Kidney (tissue), 14 donors: ENCODE data around the gene ACYP1. TPM values are rescaled to one million over a fixed set of nuclear protein-coding genes. Genes with fewer than 3 reads are reported as not detected.

Experiments used
- DNase-seq, 5 donors: peaks; one replicate each; pipeline ENCODE4 v3.0.0-alpha.2; 2013 to 2020
- FAIRE-seq: peaks from 2 replicates; lab custom pipeline; 2012; peaks lifted over from hg19 to GRCh38; lab: Jason Lieb, UNC
- H3K27ac ChIP-seq, 2 donors: one replicate each; pipeline ENCODE4 v1.7.0; 2013; ENCODE audit warnings: low read depth in 2 of 2, low read length in 2 of 2, inconsistent platforms in 1 of 2
- H3K27me3 ChIP-seq: one replicate; pipeline ENCODE4 v1.7.1; 2013; ENCODE audit warnings: low read length, inconsistent platforms; ENCODE audit not compliant: control insufficient read depth, insufficient read depth
- H3K36me3 ChIP-seq, 3 donors: one replicate each; pipeline versions ENCODE4 v1.7.0 to v1.7.1; 2013; ENCODE audit warnings: low read length in 3 of 3, control low read depth in 1 of 3, inconsistent platforms in 1 of 3; ENCODE audit not compliant: insufficient read depth in 3 of 3, control insufficient read depth in 2 of 3
- H3K4me1 ChIP-seq, 3 donors: one replicate each; pipeline versions ENCODE4 v1.7.0 to v1.7.1; 2013; ENCODE audit warnings: low read length in 3 of 3, inconsistent platforms in 1 of 3, low read depth in 1 of 3; ENCODE audit not compliant: control insufficient read depth in 2 of 3, insufficient read depth in 2 of 3
- H3K4me3 ChIP-seq, 3 donors: one replicate each; pipeline versions ENCODE4 v1.7.0 to v1.8.1; 2013; ENCODE audit warnings: low read length in 3 of 3, control low read depth in 1 of 3, inconsistent platforms in 1 of 3
- H3K9ac ChIP-seq, 3 donors: one replicate each; pipeline versions ENCODE4 v1.7.0 to v1.7.1; 2013; ENCODE audit warnings: low read length in 3 of 3, control low read depth in 1 of 3, inconsistent platforms in 1 of 3
- H3K9me3 ChIP-seq, 3 donors: one replicate each; pipeline versions ENCODE4 v1.7.0 to v1.7.1; 2013; ENCODE audit warnings: low read length in 3 of 3, control low read depth in 1 of 3, inconsistent platforms in 1 of 3; ENCODE audit not compliant: control insufficient read depth in 2 of 3, insufficient read depth in 1 of 3
- CTCF ChIP-seq: IDR thresholded peaks from 3 replicates; pipeline ENCODE4 v1.5.1; 2012; ENCODE audit warnings: mild to moderate bottlenecking, moderate library complexity, borderline replicate concordance; ENCODE audit not compliant: insufficient read depth; ENCODE audit errors: extremely low read depth
- intact Hi-C: fragments of 100-400 bp; cut with DNase I; formaldehyde crosslinking; loops from one replicate; pipeline ENCODE4 v1.11.1; 2022
- polyA plus RNA-seq: library from polyadenylated mRNA; stranded (reverse); fragments of 350-450 nt; fragmentation: Illumina TruSeq; extraction: RNeasy Lipid Tissue Mini Kit (QIAGEN cat#74804); gene quantifications from one replicate; pipeline ENCODE4 v1.2.3, GENCODE V29; 2014; ENCODE audit warnings: low read depth, low replicate concordance; ENCODE audit not compliant: insufficient read depth
- total RNA-seq: library from RNA; stranded (reverse); fragmentation: NEBNext Ultra II Directional; extraction: Animal tissue kit (Norgen Biotek cat#: 25700); gene quantifications from one replicate; pipeline ENCODE4 v1.2.1, GENCODE V29; 2021
- donor health status: control.
- donor health status: control.
- donor health status: control.
- donor health status: control.
- donor health status: control.
- donor health status: DM: yes; HTN: yes; CAD: no.
- donor health status: Normal renal cell carcinoma (clear cell type).

Gene ACYP1
- total and polyA plus RNA-seq, 2 donors from 2014 or later = 16.8 to 20.6 TPM

DNA sequence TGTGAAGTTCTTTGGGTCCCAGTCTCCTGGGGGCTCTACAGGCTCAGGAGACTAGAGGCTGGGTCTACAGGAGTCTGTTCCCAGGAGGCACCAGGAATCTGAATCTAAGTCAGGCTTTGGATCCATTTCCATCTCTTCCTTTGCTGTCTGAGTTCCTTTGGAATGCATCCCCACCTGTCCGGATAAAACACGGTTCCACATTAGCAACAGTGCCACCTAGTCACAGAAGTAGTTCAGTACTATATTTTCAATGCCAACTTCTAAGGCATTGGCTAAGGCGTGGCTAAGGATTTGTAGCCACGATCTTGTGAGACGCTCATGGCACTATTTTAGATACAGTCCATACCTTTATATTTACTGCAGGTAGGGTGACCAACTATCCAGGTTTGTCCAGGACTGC is 20.7 kb upstream of the ACYP1 start:
- H3K4me1 ChIP-seq = peaks cover 6 to 10% (median 8%) of the 10 kb centered on the region in 3 donors
- intact Hi-C loops = loop anchor here (10.0 kb wide), 1 partner anchor 140 kb away; no protein-coding TSS in a partner anchor
- FAIRE-seq = no peak
- no peaks in the 10 kb centered on the region for H3K27me3 ChIP-seq
- TF ChIP-seq CTCF = peak; percentile 33
- H3K36me3 ChIP-seq = peaks cover 22 to 29% (median 29%) of the 10 kb centered on the region in 3 donors
- no peak overlapping the region for H3K4me3 ChIP-seq
- H3K9me3 ChIP-seq = no peaks in the 10 kb centered on the region
- no peak overlapping the region for H3K9ac ChIP-seq
- H3K27ac ChIP-seq = no peak overlapping the region
- DNase-seq = peak in 2 of 5 donors; percentile 16 to 32

DNA sequence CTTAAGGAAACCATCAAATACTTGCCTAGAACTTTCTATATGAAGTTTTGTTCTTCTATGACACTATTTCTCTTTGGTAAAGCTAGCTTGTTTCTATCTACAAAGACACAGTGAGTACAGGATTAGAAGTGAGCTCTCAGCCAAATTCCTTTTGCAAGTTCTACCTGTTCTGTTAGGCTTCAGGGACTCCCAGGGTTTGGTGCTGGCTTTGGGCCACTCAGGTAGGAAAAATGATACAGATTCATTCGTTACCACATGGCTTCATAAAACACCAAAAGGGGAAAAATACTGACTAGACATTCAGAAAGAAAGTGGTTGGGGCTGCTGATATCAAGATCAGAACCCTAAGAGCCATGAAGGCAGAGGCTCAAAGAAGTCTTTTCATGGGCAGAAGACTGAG is 19.4 kb upstream of the ACYP1 start:
- intact Hi-C loops = loop anchor here (10.0 kb wide), 1 partner anchor 138 kb away; no protein-coding TSS in a partner anchor
- peaks cover 22 to 28% (median 25%) of the 10 kb centered on the region in 3 donors for H3K36me3 ChIP-seq
- H3K27ac ChIP-seq = no peak overlapping the region
- FAIRE-seq (no peak), DNase-seq (no peak)
- no peak for TF ChIP-seq CTCF
- peaks cover 6 to 10% (median 8%) of the 10 kb centered on the region in 3 donors for H3K4me1 ChIP-seq
- H3K9ac ChIP-seq = no peak overlapping the region
- no peaks in the 10 kb centered on the region for H3K27me3 ChIP-seq
- H3K9me3 ChIP-seq = no peaks in the 10 kb centered on the region
- no peak overlapping the region for H3K4me3 ChIP-seq

DNA sequence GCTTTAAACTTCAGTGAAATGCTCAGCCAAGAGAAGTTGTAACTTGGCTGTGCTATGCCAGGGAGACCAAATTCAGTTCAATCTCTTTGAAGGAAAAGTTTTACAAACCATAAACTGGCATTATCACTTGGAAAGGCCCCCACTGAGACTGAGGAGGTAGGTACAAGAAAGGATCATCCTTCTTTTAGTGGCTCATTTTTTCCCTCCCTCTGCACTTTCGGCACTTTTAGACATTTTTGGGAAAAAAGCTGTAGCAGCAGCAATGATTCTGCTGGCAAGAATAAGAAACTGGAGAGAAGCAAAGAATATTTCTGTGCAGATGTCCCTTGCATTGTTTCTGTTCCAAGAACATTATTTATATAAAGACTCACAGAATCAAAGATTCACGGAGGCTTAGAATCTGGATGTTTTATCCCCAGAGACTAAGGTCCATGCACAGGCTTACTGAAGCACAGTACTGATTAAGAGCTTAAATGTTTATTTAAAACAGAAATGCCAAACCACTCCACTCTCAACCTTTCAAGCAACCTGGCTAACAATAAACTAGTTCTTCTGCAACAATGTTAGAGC is 17.9 kb upstream of the ACYP1 start:
- intact Hi-C loops = loop anchor here (10.0 kb wide), 1 partner anchor 137 kb away; no protein-coding TSS in a partner anchor
- Histone ChIP-seq H3K4me1 (peaks cover 6 to 10% (median 8%) of the 10 kb centered on the region in 3 donors), H3K4me3 (peak overlapping the region in 1 of 3 donors; percentile 2), H3K9ac (no peak overlapping the region), H3K27ac (no peak overlapping the region), H3K9me3 (no peaks in the 10 kb centered on the region), H3K36me3 (peaks cover 10 to 15% (median 11%) of the 10 kb centered on the region in 3 donors), H3K27me3 (no peaks in the 10 kb centered on the region)
- no peak for TF ChIP-seq CTCF
- DNase-seq = peak in 1 of 5 donors; percentile 26
- FAIRE-seq = no peak
